WTC11 (cell line): ENCODE measurements around the gene ZC3H8. TPM values are rescaled to one million over a fixed set of nuclear protein-coding genes. Genes with fewer than 3 reads are reported as not detected.

Source experiments
- ATAC-seq: fragments of 200-7000 bp; cut with Tn5 transposase; 2 replicates; pipeline ENCODE4 v1.10.0; 2021; ENCODE audit warnings: mild to moderate bottlenecking, moderate library complexity
- Bru-seq: library from RNA; stranded (reverse); fragments of 400-500 nt; gene quantifications from one replicate; lab custom pipeline; 2021; lab: Mats Ljungman, UMichigan
- CTCF ChIA-PET: fragments of 300-600 bp; sonication (Branson Sonifier 250); formaldehyde crosslinking; loops from one replicate; lab custom pipeline; 2021; ENCODE audit warnings: antibody characterized with exemption; lab: Charles Lee
- POLR2A ChIA-PET: fragments of 350-600 bp; sonication (Branson Sonifier 250); formaldehyde crosslinking; loops from one replicate; lab custom pipeline; 2021; ENCODE audit warnings: antibody characterized with exemption; lab: Charles Lee
- DNase-seq: peaks from one replicate; pipeline ENCODE4 v3.0.0; 2021; ENCODE audit warnings: low spot score
- H3K27ac Mint-ChIP-seq: 2 replicates; pipeline ENCODE4 v1.8.0; 2021; ENCODE audit warnings: mixed read lengths
- H3K27me3 Mint-ChIP-seq: 2 replicates; pipeline ENCODE4 v1.8.0; 2021; ENCODE audit warnings: low read depth, mild to moderate bottlenecking, moderate library complexity, mixed read lengths
- H3K36me3 Mint-ChIP-seq: 2 replicates; pipeline ENCODE4 v1.8.0; 2021; ENCODE audit warnings: mixed read lengths
- H3K4me1 Mint-ChIP-seq: 2 replicates; pipeline ENCODE4 v1.8.0; 2022; ENCODE audit warnings: mixed read lengths
- H3K4me3 Mint-ChIP-seq: 2 replicates; pipeline ENCODE4 v1.8.0; 2021; ENCODE audit warnings: mild to moderate bottlenecking, moderate library complexity, mixed read lengths
- H3K9me3 Mint-ChIP-seq: 2 replicates; pipeline ENCODE4 v1.8.0; 2021; ENCODE audit warnings: mixed read lengths
- CBFB ChIP-seq: sonication (generic); formaldehyde crosslinking; IDR thresholded peaks from 2 replicates; pipeline ENCODE4 v1.8.1; 2022; ENCODE audit warnings: mild to moderate bottlenecking, low read depth, missing genetic modification reagents
- EMX1 ChIP-seq: fragments of 250-450 bp; sonication (Bioruptor Pico); IDR thresholded peaks from 2 replicates; pipeline ENCODE4 v1.8.0; 2021; ENCODE audit warnings: mild to moderate bottlenecking
- ETV6 ChIP-seq: sonication (generic); formaldehyde crosslinking; IDR thresholded peaks from 2 replicates; pipeline ENCODE4 v1.8.1; 2022; ENCODE audit warnings: mild to moderate bottlenecking, missing genetic modification reagents
- FOXK1 ChIP-seq: sonication (generic); formaldehyde crosslinking; IDR thresholded peaks from 2 replicates; pipeline ENCODE4 v1.8.0; 2022; ENCODE audit warnings: mild to moderate bottlenecking, moderate library complexity, missing genetic modification reagents
- FOXP1 ChIP-seq: sonication (generic); formaldehyde crosslinking; IDR thresholded peaks from 2 replicates; pipeline ENCODE4 v1.8.0; 2022; ENCODE audit warnings: missing genetic modification reagents, mild to moderate bottlenecking, moderate library complexity, borderline replicate concordance
- GABPB1 ChIP-seq: sonication (generic); formaldehyde crosslinking; IDR thresholded peaks from 2 replicates; pipeline ENCODE4 v1.8.1; 2023; ENCODE audit warnings: mild to moderate bottlenecking, missing genetic modification reagents
- JAZF1 ChIP-seq: fragments of 250-450 bp; sonication (Bioruptor Pico); IDR thresholded peaks from 2 replicates; pipeline ENCODE4 v1.9.0; 2021; ENCODE audit warnings: moderate library complexity, mild to moderate bottlenecking, inconsistent platforms
- NFYB ChIP-seq: sonication (generic); formaldehyde crosslinking; conservative IDR thresholded peaks from 2 replicates; pipeline ENCODE4 v1.8.0; 2022; ENCODE audit warnings: low read depth, missing genetic modification reagents
- OVOL2 ChIP-seq: fragments of 250-450 bp; sonication (Bioruptor Pico); IDR thresholded peaks from 2 replicates; pipeline ENCODE4 v1.9.0; 2021; ENCODE audit warnings: mild to moderate bottlenecking, borderline replicate concordance
- PRRX2 ChIP-seq: fragments of 250-450 bp; sonication (Bioruptor Pico); IDR thresholded peaks from 2 replicates; pipeline ENCODE4 v1.8.0; 2021; ENCODE audit warnings: mild to moderate bottlenecking
- SMAD3 ChIP-seq: sonication (generic); formaldehyde crosslinking; IDR thresholded peaks from 2 replicates; pipeline ENCODE4 v1.8.0; 2022; ENCODE audit warnings: missing genetic modification reagents, mild to moderate bottlenecking, borderline replicate concordance
- SP1 ChIP-seq: sonication (generic); formaldehyde crosslinking; conservative IDR thresholded peaks from 2 replicates; pipeline ENCODE4 v1.8.1; 2022; ENCODE audit warnings: missing genetic modification reagents
- TP53 ChIP-seq: sonication (generic); formaldehyde crosslinking; IDR thresholded peaks from 2 replicates; pipeline ENCODE4 v1.8.1; 2023; ENCODE audit warnings: mild to moderate bottlenecking, missing genetic modification reagents
- ZNF219 ChIP-seq: sonication (generic); formaldehyde crosslinking; IDR thresholded peaks from 2 replicates; pipeline ENCODE4 v1.8.0; 2023; ENCODE audit warnings: missing genetic modification reagents, mild to moderate bottlenecking, borderline replicate concordance
- ZNF396 ChIP-seq: fragments of 250-450 bp; sonication (Bioruptor Pico); IDR thresholded peaks from 2 replicates; pipeline ENCODE4 v1.8.0; 2021; ENCODE audit warnings: mild to moderate bottlenecking, moderate library complexity, borderline replicate concordance
- long read RNA-seq, 3 experiments: library from RNA in 1 of 3; library from capped mRNA in 1 of 3; library from polyadenylated mRNA in 1 of 3; unstranded in 2 of 3; stranded (forward) in 1 of 3; transcript quantifications; one replicate each; pipeline ENCODE4 v2.0.0, GENCODE V29; 2021
- total RNA-seq: library from RNA; stranded (reverse); gene quantifications from 3 replicates; pipeline ENCODE4 v1.2.3, GENCODE V29; 2021
- TF ChIP-seq, protein P1 (sequence below): sonication (generic); formaldehyde crosslinking; IDR thresholded peaks from 2 replicates; pipeline ENCODE4 v1.8.1; 2023; ENCODE audit warnings: mild to moderate bottlenecking, missing genetic modification reagents, moderate library complexity
- TF ChIP-seq, protein P2 (sequence below): sonication (generic); formaldehyde crosslinking; IDR thresholded peaks from 2 replicates; pipeline ENCODE4 v1.8.0; 2022; ENCODE audit warnings: mild to moderate bottlenecking, missing genetic modification reagents
- TF ChIP-seq, protein P3 (sequence below): fragments of 200-600 bp; IDR thresholded peaks from 2 replicates; pipeline ENCODE4 v1.8.0; 2022; ENCODE audit warnings: antibody characterized with exemption
- TF ChIP-seq, protein P4 (sequence below): sonication (generic); formaldehyde crosslinking; IDR thresholded peaks from 2 replicates; pipeline ENCODE4 v1.8.1; 2023; ENCODE audit warnings: mild to moderate bottlenecking, missing genetic modification reagents
- TF ChIP-seq, protein P5 (sequence below): sonication (generic); formaldehyde crosslinking; IDR thresholded peaks from 2 replicates; pipeline ENCODE4 v1.8.1; 2023; ENCODE audit warnings: mild to moderate bottlenecking, missing genetic modification reagents, moderate library complexity
- TF ChIP-seq, protein P6 (sequence below): sonication (generic); formaldehyde crosslinking; IDR thresholded peaks from 2 replicates; pipeline ENCODE4 v1.8.0; 2022; ENCODE audit warnings: missing genetic modification reagents
- TF ChIP-seq, protein P7 (sequence below): sonication (generic); formaldehyde crosslinking; IDR thresholded peaks from 2 replicates; pipeline ENCODE4 v1.8.1; 2022; ENCODE audit warnings: low read depth, missing genetic modification reagents, borderline replicate concordance

The ZC3H8 gene
- 5.7 to 9.9 TPM (median 7.0 TPM) in 3 replicates for total RNA-seq
- percentile 72 among the genes with signal in this experiment for Bru-seq, nascent RNA
- long read RNA-seq, experiment 1, transcript ZC3H8-201 (9 exons, 1,601 nt) = major isoform, 12 of 16 reads
- long read RNA-seq, experiment 1, partial matches to known transcripts = 1 of 16 reads
- long read RNA-seq, experiment 1, other reads (novel, unspliced or antisense) = 3 of 16 reads
- long read RNA-seq, experiment 2, full-length matches to known transcripts = 6 of 16 reads
- long read RNA-seq, experiment 2, partial matches to known transcripts = 2 of 16 reads
- long read RNA-seq, experiment 2, other reads (novel, unspliced or antisense) = 8 of 16 reads
- long read RNA-seq, experiment 3, transcript ZC3H8-201 (9 exons, 1,601 nt) = major isoform, 25 of 29 reads
- long read RNA-seq, experiment 3, partial matches to known transcripts = 1 of 29 reads
- long read RNA-seq, experiment 3, other reads (novel, unspliced or antisense) = 3 of 29 reads

DNA sequence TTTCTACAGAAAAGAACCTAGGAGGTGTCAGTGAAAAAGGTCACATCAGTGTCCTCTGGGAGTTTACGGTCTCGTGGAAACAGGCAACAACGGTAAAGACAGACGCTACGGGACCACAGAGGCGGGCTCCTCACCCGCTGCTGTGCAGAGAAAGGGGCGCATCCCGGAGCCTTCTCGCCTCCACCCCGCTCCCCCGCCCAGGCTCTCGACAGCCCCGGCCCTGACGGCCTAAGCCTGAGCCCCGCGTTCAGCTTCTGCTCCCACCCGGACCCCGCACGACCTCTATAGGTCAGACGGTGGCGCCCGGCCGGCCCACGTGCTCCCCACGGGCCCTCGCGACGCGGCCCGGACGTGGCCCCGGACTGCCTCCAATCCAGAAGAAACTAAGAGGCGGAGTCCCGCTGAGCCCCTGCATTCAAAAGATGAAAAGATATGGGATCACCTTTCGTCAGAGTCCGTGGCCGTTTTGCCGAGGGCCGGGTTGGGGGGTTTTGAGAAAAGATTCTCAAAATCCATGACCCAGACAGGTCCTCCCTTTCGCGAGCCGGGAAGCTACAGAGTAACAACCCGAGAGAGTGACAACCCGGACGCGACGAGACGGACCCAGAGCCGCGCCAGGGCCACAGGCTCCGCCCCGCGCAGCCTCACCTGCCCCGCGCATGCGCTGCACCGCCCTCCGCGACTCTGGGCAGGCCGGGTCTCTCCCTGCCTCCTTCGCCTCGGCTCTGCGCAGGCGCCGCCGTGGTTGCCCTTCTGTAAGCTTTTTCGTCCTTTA lies at the start of gene ZC3H8:
Gene ZC3H8 (minus strand): TSS at position 577 of the 775 bp plus-strand sequence. CDS start 61 bp downstream, at position 516.
- H3K9me3 Mint-ChIP-seq = no peaks in the 10 kb centered on the region
- ATAC-seq (peak; percentile 98), DNase-seq (peak; percentile 95)
- peak within 1 kb of the TSS; percentile 79 for H3K4me3 Mint-ChIP-seq
- H3K27ac Mint-ChIP-seq = no peak within 1 kb of the TSS
- no peaks in the 10 kb centered on the region for H3K36me3 Mint-ChIP-seq
- no peaks in the 10 kb centered on the region for H3K27me3 Mint-ChIP-seq
- CTCF ChIA-PET = interaction anchor here (0.8 to 1.0 kb wide), 3 partner anchors 91 to 367 kb away, joined by 3 to 4 read pairs (median 3); no protein-coding TSS in a partner anchor
- POLR2A ChIA-PET = interaction anchor here (0.8 kb wide), 1 partner anchor 23 kb away, joined by 4 read pairs; no protein-coding TSS in a partner anchor
- peaks cover 10% of the 10 kb centered on the region for H3K4me1 Mint-ChIP-seq
- TF ChIP-seq OVOL2 (CRISPR knock-in tag) (no peak), ETV6 (CRISPR knock-in tag) (peak; percentile 87; the same call in 1 of the 2 replicates), EMX1 (CRISPR knock-in tag) (no peak), SMAD3 (CRISPR knock-in tag) (no peak), NFYB (no peak), FOXP1 (peak; percentile 45; the same call in 1 of the 2 replicates), ZNF219 (CRISPR knock-in tag) (no peak), TP53 (no peak), GABPB1 (no peak; the same call in 1 of the 2 replicates), SP1 (CRISPR knock-in tag) (peak; percentile 61; the same call in 1 of the 2 replicates), JAZF1 (CRISPR knock-in tag) (no peak), PRRX2 (no peak), CBFB (CRISPR knock-in tag) (no peak), ZNF396 (CRISPR knock-in tag) (no peak), FOXK1 (CRISPR knock-in tag) (0 out of 2 replicates have a peak, but pooled peaks have one; percentile 42)
- TF ChIP-seq, protein P1, sequence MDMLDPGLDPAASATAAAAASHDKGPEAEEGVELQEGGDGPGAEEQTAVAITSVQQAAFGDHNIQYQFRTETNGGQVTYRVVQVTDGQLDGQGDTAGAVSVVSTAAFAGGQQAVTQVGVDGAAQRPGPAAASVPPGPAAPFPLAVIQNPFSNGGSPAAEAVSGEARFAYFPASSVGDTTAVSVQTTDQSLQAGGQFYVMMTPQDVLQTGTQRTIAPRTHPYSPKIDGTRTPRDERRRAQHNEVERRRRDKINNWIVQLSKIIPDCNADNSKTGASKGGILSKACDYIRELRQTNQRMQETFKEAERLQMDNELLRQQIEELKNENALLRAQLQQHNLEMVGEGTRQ (CRISPR knock-in tag) = peak; percentile 42; the same call in 1 of the 2 replicates
- TF ChIP-seq, protein P2, sequence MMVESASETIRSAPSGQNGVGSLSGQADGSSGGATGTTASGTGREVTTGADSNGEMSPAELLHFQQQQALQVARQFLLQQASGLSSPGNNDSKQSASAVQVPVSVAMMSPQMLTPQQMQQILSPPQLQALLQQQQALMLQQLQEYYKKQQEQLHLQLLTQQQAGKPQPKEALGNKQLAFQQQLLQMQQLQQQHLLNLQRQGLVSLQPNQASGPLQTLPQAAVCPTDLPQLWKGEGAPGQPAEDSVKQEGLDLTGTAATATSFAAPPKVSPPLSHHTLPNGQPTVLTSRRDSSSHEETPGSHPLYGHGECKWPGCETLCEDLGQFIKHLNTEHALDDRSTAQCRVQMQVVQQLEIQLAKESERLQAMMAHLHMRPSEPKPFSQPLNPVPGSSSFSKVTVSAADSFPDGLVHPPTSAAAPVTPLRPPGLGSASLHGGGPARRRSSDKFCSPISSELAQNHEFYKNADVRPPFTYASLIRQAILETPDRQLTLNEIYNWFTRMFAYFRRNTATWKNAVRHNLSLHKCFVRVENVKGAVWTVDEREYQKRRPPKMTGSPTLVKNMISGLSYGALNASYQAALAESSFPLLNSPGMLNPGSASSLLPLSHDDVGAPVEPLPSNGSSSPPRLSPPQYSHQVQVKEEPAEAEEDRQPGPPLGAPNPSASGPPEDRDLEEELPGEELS (CRISPR knock-in tag) = peak; percentile 62; the same call in 1 of the 2 replicates
- TF ChIP-seq, protein P3, sequence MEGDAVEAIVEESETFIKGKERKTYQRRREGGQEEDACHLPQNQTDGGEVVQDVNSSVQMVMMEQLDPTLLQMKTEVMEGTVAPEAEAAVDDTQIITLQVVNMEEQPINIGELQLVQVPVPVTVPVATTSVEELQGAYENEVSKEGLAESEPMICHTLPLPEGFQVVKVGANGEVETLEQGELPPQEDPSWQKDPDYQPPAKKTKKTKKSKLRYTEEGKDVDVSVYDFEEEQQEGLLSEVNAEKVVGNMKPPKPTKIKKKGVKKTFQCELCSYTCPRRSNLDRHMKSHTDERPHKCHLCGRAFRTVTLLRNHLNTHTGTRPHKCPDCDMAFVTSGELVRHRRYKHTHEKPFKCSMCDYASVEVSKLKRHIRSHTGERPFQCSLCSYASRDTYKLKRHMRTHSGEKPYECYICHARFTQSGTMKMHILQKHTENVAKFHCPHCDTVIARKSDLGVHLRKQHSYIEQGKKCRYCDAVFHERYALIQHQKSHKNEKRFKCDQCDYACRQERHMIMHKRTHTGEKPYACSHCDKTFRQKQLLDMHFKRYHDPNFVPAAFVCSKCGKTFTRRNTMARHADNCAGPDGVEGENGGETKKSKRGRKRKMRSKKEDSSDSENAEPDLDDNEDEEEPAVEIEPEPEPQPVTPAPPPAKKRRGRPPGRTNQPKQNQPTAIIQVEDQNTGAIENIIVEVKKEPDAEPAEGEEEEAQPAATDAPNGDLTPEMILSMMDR = no peak
- TF ChIP-seq, protein P4, sequence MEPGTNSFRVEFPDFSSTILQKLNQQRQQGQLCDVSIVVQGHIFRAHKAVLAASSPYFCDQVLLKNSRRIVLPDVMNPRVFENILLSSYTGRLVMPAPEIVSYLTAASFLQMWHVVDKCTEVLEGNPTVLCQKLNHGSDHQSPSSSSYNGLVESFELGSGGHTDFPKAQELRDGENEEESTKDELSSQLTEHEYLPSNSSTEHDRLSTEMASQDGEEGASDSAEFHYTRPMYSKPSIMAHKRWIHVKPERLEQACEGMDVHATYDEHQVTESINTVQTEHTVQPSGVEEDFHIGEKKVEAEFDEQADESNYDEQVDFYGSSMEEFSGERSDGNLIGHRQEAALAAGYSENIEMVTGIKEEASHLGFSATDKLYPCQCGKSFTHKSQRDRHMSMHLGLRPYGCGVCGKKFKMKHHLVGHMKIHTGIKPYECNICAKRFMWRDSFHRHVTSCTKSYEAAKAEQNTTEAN (CRISPR knock-in tag) = no peak
- TF ChIP-seq, protein P5, sequence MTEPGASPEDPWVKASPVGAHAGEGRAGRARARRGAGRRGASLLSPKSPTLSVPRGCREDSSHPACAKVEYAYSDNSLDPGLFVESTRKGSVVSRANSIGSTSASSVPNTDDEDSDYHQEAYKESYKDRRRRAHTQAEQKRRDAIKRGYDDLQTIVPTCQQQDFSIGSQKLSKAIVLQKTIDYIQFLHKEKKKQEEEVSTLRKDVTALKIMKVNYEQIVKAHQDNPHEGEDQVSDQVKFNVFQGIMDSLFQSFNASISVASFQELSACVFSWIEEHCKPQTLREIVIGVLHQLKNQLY (CRISPR knock-in tag) = no peak
- TF ChIP-seq, protein P6, sequence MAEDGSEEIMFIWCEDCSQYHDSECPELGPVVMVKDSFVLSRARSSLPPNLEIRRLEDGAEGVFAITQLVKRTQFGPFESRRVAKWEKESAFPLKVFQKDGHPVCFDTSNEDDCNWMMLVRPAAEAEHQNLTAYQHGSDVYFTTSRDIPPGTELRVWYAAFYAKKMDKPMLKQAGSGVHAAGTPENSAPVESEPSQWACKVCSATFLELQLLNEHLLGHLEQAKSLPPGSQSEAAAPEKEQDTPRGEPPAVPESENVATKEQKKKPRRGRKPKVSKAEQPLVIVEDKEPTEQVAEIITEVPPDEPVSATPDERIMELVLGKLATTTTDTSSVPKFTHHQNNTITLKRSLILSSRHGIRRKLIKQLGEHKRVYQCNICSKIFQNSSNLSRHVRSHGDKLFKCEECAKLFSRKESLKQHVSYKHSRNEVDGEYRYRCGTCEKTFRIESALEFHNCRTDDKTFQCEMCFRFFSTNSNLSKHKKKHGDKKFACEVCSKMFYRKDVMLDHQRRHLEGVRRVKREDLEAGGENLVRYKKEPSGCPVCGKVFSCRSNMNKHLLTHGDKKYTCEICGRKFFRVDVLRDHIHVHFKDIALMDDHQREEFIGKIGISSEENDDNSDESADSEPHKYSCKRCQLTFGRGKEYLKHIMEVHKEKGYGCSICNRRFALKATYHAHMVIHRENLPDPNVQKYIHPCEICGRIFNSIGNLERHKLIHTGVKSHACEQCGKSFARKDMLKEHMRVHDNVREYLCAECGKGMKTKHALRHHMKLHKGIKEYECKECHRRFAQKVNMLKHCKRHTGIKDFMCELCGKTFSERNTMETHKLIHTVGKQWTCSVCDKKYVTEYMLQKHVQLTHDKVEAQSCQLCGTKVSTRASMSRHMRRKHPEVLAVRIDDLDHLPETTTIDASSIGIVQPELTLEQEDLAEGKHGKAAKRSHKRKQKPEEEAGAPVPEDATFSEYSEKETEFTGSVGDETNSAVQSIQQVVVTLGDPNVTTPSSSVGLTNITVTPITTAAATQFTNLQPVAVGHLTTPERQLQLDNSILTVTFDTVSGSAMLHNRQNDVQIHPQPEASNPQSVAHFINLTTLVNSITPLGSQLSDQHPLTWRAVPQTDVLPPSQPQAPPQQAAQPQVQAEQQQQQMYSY (CRISPR knock-in tag) = no peak
- TF ChIP-seq, protein P7, sequence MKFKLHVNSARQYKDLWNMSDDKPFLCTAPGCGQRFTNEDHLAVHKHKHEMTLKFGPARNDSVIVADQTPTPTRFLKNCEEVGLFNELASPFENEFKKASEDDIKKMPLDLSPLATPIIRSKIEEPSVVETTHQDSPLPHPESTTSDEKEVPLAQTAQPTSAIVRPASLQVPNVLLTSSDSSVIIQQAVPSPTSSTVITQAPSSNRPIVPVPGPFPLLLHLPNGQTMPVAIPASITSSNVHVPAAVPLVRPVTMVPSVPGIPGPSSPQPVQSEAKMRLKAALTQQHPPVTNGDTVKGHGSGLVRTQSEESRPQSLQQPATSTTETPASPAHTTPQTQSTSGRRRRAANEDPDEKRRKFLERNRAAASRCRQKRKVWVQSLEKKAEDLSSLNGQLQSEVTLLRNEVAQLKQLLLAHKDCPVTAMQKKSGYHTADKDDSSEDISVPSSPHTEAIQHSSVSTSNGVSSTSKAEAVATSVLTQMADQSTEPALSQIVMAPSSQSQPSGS (CRISPR knock-in tag) = no peak
